ENCODE results near the gene SCYL1.
"Not testable (repeated sequence)": the region's sequence is repeated elsewhere in the genome, so short reads cannot be mapped to it uniquely, and the experiment has no call there.

SCYL1 gene

DNA sequence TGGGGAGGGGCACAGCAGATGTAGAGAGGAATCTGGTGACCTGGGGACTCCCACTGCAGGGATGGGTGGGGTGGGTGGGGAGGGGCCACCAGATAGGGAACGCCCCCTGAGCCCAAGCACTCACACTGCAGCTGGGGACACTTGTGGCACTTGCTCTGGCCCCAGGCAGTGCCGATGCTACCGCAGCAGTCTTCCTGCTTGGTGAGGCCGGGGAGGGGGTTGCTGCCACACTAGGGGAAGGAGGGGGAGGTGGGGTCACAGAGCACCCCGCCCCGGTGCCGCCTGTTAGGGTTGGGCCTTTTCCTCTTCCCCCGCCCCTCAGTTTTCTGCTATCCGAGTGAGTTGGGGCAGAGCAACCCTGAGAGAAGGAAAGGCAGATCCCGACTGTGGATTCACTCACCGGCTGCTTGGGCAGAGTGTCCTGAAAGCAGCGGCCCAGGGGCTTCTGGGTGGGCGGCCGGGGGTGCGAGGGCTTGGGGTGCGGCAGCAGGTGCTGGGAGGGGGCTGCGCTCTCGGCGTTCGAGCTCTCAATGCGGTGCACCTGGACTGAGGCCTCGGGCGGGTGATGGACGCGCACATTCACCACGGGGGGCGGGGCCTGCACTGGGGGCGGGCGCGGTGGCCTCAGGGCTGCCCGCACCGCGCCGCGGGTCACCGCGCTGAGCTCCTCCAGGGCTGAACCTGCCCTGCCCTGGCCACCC lies 28.6 kb downstream of the SCYL1 start:
- DNase-seq (ENCODE audit: low read depth in 2 of 2): no peak

- DNase-seq (ENCODE audit: low read depth in 2 of 2): no peak
These were observed 29.4 kb downstream of the SCYL1 start for GRCh38 chr11:65554057-65554818.

- no peak for DNase-seq (ENCODE audit: low read depth in 2 of 2)
These were observed 30.1 kb downstream of the SCYL1 start for GRCh38 chr11:65554842-65555430.

DNA sequence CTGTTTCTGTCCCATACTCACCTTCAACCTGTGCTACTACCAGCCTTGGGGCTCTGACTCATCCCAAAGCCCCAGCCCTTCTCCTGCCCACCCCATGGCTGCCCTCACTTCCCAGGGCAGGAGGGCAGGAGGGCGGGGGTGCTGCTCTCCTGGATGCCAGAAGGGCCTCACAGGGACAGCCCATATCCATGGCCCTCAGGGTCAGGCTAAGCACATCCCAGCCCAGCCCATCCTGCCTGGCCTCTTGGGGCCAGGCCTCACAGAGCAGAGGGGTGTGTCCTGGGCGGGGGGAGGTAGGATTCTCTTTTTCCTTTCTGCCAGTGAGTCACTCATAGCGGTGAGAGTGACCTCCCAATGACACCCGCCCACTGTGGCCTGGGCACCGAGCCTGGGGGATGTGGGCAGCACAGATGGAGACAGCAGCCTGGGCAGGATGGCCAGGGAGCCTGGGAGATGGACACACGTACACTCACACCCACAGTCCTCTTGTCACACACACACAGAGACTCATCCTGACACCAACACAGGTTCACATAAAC lies 30.9 kb downstream of the SCYL1 start:
- DNase-seq (ENCODE audit: low read depth in 2 of 2): no peak

GRCh38 chr11:65556470-65557279 lies 31.8 kb downstream of the SCYL1 start:
- DNase-seq (ENCODE audit: low read depth in 2 of 2): no peak

DNA sequence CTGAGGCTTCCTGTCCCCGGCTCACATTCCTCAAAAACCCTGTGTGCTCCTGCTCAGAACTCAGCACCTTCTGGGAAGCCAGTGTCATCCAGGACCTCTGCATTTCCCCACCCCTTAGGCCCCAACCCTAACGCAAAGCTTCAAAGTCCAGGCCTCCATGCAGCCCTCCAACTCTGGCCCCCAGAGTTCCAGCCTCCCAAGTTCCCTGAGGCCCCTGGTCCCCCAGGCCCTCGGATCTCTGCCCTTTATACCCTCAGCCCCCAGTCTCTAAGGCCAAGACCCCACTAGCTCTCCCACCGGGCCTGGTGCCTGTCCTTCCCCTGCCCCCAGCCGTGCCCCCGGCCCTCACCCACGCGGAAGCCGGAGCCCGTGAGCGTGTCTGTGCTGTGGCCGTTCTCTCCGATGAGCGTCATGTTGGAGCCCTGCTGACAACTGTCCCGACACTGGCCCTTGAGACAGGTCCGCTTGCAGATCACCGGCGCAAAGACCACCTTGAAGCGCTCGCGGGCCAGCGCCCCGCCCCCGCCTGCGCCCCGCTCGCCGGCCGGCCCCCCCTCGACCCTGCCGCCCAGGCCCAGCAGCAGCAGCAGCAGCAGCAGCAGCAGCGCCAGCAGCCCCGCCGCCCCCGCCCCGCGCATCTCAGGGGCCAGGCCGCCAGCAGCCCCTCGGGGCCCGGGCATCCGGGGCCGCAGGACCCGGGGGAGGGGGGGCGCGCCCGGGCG lies 32.6 kb downstream of the SCYL1 start:
- no peak for DNase-seq (ENCODE audit: low read depth in 2 of 2)

GRCh38 chr11:65558002-65558929 lies 33.4 kb downstream of the SCYL1 start, which contains the start of gene LTBP3:
Gene LTBP3, minus strand, starts transcription at chr11:65558359. Its CDS starts 400 bp downstream, at chr11:65557959.
- peak in 1 of 2 donors; percentile 28 for DNase-seq (ENCODE audit: low read depth in 2 of 2)

DNA sequence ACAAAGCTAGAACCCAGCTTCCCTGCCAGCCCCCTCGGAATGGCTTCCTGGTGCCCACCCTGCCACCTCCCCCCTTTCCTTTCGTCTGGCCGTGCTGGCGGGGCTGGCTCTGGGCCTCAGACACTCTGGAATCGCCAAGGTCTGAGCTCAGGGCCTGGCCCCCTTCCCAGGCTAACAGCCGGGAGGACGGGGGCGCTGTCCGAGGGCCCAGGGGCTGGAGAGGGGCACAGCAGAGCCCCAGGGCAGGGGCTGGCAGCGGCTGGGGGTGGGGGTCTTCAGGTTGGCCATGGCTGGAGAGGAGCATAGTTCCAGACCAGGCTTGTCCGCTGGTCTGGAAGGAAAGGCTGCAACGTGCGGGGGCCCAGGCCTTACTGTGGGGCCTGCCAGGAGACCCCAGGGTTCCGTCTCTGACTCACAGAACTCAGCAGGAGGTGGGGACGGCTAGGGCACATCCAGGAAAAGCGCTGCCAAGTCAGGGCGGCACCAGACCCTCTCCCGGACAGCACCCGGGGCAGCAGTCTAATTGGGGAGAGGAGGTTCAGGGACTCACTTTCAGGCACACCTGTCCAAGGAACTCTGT lies 34.1 kb downstream of the SCYL1 start:
- no peak for DNase-seq (ENCODE audit: low read depth in 2 of 2)

- no peak for DNase-seq (ENCODE audit: low read depth in 2 of 2)
These were observed 34.7 kb downstream of the SCYL1 start for GRCh38 chr11:65559535-65559934.

DNA sequence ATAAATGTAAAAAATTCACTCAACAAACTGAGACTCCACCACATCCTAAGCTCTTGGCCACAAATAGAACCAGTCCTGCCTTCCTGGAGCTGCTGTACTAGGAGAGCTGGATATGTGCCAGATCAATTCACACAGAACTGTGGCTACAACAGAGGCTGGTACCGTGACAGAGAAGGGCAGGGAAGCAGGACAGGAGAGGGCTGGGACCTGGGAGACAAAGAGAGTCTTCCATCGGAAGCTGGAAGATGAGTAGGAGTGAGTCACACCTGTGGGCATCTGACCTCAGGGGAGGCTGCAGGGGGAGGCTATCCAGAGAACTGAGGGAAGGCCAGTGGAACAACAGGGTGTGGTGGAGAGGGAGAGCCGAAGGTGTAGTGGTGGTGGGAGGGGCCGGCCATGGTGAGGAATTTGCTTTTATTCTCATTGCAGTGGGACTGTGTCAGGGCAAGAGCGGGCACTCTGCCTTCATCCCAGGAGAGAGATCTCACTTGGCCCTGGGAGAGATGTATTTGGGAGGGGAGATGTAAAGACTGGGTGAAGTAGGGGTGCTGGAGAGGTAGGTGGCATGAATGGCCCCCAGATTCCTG lies 35.2 kb downstream of the SCYL1 start:
- DNase-seq (ENCODE audit: low read depth in 2 of 2): no peak

GRCh38 chr11:65560555-65561418 lies 35.9 kb downstream of the SCYL1 start:
- DNase-seq (ENCODE audit: low read depth in 2 of 2): no peak

DNA sequence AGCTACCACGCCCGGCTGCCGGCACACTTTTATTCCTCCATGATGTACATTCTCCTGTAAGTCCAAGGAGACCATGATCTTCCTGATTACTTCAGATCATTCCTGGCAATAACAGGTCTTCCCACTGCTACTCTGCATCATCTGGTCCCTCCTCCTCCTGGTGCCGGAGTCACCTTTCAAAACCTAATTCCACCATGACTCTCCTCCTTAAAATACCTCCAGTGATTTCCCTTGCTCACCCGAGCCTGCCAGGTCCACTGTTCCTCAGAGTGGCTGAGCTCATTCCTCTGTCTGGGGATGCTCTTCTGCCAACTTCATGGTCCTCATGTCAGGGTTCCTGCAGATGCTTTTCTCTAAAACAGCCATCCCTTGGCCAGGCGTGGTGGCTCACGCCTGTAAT lies 37.1 kb downstream of the SCYL1 start:
- DNase-seq (ENCODE audit: low read depth in 2 of 2): no peak

DNA sequence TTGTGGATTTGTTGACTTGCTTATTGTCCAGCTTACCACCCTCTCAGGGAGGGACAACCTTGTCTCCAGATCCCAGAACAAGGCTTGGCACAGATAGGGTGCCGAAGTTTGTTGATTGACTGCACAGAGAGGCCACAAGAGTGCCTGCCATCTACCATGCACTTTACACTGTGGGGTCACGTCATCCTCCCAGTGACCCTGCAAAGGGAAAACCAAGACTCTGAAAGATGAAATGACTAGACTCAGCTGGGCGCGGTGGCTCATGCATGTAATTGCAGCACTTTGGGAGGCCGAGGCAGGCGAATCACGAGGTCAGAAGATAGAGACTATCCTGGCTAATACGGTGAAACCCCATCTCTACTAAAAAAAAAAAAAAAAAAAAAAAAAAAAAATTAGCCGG lies 37.9 kb downstream of the SCYL1 start:
- no peak for DNase-seq (ENCODE audit: low read depth in 2 of 2)

GRCh38 chr11:65563601-65564000 lies 38.7 kb downstream of the SCYL1 start:
- no peak for DNase-seq (ENCODE audit: low read depth in 2 of 2)

GRCh38 chr11:65564879-65565559 lies 40.1 kb downstream of the SCYL1 start:
- not testable (repeated sequence) for DNase-seq (ENCODE audit: low read depth in 2 of 2)

GRCh38 chr11:65565624-65566453 lies 41.0 kb downstream of the SCYL1 start:
- no peak for DNase-seq (ENCODE audit: low read depth in 2 of 2)
